SH-SY5Y (cell line): Measurements from ENCODE around the gene CAMKK2.

ENCODE experiments used
- GATA2 ChIP-seq: IDR thresholded peaks from 2 replicates; pipeline ENCODE4 v1.6.1; 2011; ENCODE audit warnings: mild to moderate bottlenecking, low read depth, low read length
- GATA3 ChIP-seq: IDR thresholded peaks from 2 replicates; pipeline ENCODE4 v1.6.1; 2011; ENCODE audit warnings: low read depth, mild to moderate bottlenecking, low read length, moderate library complexity

GRCh38 chr12:121240484-121241101, 55.9 kb downstream of the CAMKK2 start:
- TF ChIP-seq GATA3 (no peak), GATA2 (no peak)
